Activated T-cell treated with anti-CD3 and anti-CD28 coated beads, Interleukin-2, amount 50 U/mL, for 72 hours (primary cell): ENCODE measurements around the gene L1CAM. TPM values are rescaled to one million over a fixed set of nuclear protein-coding genes. Genes with fewer than 3 reads are reported as not detected.

Experiments used
- ATAC-seq, 2 donors: fragments of 150-1000 bp; cut with Tn5 transposase; replicated peaks in 1 of 2; 2 replicates each; pipeline ENCODE4 v1.10.0; 2021; ENCODE audit warnings: moderate library complexity in 2 of 2, mild to moderate bottlenecking in 1 of 2
- DNase-seq, 2 donors: peaks; one replicate each; pipeline ENCODE4 v3.0.0; 2021 to 2022; ENCODE audit warnings: mixed read lengths in 1 of 2
- H3K27ac Mint-ChIP-seq: one replicate; pipeline ENCODE4 v1.8.0; 2022; ENCODE audit warnings: mild to moderate bottlenecking, moderate library complexity, mixed read lengths
- H3K27me3 Mint-ChIP-seq: one replicate; pipeline ENCODE4 v1.8.0; 2022; ENCODE audit warnings: low read depth, mixed read lengths
- H3K36me3 Mint-ChIP-seq, 2 donors: one replicate each; pipeline ENCODE4 v1.8.0; 2022; ENCODE audit warnings: mixed read lengths in 2 of 2, mild to moderate bottlenecking in 1 of 2; ENCODE audit not compliant: insufficient read depth in 2 of 2
- H3K4me1 Mint-ChIP-seq: one replicate; pipeline ENCODE4 v1.8.0; 2022; ENCODE audit warnings: low read depth, mixed read lengths
- H3K4me3 Mint-ChIP-seq, 2 donors: one replicate each; pipeline ENCODE4 v1.8.0; 2022; ENCODE audit warnings: mild to moderate bottlenecking in 2 of 2, mixed read lengths in 2 of 2, moderate library complexity in 2 of 2
- H3K9me3 Mint-ChIP-seq, 2 donors: one replicate each; pipeline ENCODE4 v1.8.0; 2022; ENCODE audit warnings: mixed read lengths in 2 of 2
- total RNA-seq, 2 donors: library from RNA; stranded (reverse); gene quantifications; one replicate each; pipeline ENCODE4 v1.2.3, GENCODE V29; 2022

L1CAM gene
- total RNA-seq, 2 donors from 2014 or later = 1.8 to 2.1 TPM

DNA sequence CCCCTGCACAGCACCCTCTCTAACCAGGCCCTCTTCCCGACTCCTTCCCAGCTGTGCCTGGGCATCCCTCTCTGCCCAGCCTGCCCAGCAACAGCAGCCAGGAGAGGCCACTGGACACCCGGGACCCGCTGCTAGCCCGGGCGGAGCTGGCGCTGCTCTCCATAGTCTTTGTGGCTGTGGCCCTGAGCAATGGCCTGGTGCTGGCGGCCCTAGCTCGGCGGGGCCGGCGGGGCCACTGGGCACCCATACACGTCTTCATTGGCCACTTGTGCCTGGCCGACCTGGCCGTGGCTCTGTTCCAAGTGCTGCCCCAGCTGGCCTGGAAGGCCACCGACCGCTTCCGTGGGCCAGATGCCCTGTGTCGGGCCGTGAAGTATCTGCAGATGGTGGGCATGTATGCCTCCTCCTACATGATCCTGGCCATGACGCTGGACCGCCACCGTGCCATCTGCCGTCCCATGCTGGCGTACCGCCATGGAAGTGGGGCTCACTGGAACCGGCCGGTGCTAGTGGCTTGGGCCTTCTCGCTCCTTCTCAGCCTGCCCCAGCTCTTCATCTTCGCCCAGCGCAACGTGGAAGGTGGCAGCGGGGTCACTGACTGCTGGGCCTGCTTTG lies 19.6 kb upstream of the L1CAM start:
- Mint-ChIP-seq H3K27me3 (peaks cover 19% of the 10 kb centered on the region), H3K4me3 (no peak overlapping the region), H3K27ac (no peak overlapping the region), H3K36me3 (no peaks in the 10 kb centered on the region), H3K9me3 (no peaks in the 10 kb centered on the region), H3K4me1 (peaks cover 37% of the 10 kb centered on the region)
- ATAC-seq (no peak), DNase-seq (no peak)

DNA sequence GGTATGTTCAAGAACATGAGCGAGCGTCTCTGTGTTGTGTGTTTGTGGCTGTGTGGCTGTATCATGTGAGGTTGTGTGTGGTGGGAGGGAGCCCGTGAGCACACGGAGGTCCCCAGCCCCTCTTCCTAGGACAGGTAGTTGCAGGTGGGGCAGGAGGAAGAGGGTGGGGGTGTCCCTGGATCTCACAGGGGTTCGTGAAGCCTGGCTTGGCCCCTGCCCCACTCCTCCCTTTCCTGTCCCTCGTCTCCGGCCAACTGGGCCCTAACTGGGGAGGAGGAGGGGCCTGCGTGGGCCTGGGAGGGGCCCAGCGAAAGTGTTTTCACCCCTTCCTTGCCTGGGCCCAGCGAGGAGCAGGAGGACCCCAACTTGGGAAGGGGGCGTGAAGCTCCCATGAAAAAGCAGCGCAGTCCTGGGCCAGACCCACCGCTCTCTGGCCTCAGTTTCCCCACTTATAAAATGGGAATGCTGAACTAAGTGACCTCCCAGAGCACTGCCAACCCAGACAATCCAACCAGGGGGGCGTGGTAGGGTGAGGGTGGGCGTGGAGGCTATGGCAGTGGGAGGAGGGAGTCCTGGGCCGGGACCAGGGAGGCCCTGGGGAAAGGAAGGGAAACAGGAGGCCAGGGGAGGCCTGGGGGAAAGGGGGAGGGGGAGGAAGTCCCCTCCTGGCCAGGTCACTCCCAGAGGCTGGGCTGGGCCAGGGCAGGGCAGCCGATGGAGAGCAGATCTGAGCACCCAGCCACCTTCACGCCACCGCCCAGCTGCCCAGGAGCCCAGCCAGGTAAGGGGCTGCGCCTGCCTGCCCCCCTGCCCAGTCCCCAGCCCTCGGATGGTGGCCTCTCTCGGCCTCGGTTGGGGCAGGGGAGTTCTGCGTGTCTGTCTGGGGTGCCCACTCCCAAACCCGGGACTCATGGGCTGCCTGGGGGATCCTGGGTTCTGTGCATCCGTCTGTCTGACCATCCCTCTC lies 18.3 kb upstream of the L1CAM start, which contains the start of gene AVPR2:
Gene AVPR2, plus strand, starts transcription at position 683 of the 967 bp plus-strand sequence. CDS start 473 bp downstream, outside the sequence.
- H3K27ac Mint-ChIP-seq = no peak within 1 kb of the TSS
- H3K4me3 Mint-ChIP-seq = no peak within 1 kb of the TSS
- no peak for DNase-seq
- H3K9me3 Mint-ChIP-seq = no peaks in the 10 kb centered on the region
- peak in 1 of 2 donors; percentile 6 for ATAC-seq
- H3K4me1 Mint-ChIP-seq = peaks cover 39% of the 10 kb centered on the region
- peaks cover 19% of the 10 kb centered on the region for H3K27me3 Mint-ChIP-seq
- no peaks in the 10 kb centered on the region for H3K36me3 Mint-ChIP-seq

DNA sequence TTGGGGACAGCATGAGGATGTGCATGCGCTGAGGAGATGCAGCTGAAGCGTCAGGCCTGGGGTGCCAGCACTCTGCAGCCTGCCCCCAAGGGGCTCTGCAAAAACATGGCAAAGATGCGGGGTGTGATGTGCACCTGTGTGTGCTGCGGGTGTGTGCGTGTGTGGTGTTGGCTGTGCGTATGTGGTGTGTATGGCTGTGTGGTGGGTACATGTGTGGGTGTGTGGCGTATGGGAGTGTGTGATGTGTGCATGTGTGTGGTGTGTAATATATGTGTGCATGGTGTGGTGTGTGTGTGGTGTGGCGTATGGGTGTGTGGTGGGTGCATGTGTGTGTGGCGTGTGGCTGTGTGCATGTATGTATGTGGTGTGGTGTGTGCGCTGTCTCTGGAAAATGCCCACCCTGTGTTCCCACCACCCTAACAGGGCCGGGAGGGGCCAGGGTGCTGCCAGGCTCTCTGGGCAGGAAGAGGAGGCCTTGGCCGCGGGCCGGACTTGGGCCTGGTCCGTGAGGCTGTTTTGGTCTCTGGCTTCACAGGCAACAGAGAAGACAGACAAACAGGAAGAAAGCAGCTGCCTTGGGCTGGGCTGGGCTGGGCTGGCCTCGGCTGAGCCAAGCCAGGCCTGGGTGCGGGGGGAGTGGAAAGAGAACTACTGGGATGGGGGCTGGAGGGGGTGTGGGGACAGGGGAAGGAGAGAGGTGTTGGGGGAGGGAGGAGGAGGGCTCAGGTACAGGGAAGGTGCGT lies 17.4 kb upstream of the L1CAM start:
- Mint-ChIP-seq H3K9me3 (peaks cover 0 to under 1% of the 10 kb centered on the region in 2 donors), H3K36me3 (no peaks in the 10 kb centered on the region), H3K4me3 (peak overlapping the region in 1 of 2 donors; percentile 17), H3K27me3 (peaks cover 22% of the 10 kb centered on the region), H3K4me1 (peaks cover 39% of the 10 kb centered on the region), H3K27ac (no peak overlapping the region)
- DNase-seq (no peak), ATAC-seq (peak in 1 of 2 donors; percentile 12)

DNA sequence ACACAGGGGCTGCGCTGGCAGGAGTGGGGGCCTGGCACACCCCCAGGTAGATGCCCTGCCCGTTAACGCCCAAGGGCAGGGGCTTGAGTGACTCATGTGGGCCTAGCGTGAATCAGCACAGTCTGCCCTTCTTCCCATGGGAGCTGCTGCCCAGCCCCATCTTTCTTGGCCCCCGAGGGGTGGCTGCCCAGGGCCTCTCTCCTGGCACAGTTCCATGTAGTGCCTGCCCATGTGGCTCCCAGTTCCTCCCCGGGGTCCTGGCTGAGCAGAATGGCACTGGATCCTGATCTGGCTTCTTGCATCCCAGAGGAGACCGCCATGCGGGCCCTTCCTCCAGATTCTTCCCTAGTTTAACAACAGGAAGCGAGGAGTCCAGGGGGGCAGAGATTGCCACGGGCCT lies 16.4 kb upstream of the L1CAM start:
- Mint-ChIP-seq H3K4me3 (no peak overlapping the region), H3K9me3 (peaks cover 0 to 1% of the 10 kb centered on the region in 2 donors), H3K36me3 (no peaks in the 10 kb centered on the region), H3K4me1 (peaks cover 39% of the 10 kb centered on the region), H3K27ac (no peak overlapping the region), H3K27me3 (peaks cover 29% of the 10 kb centered on the region)
- ATAC-seq (no peak), DNase-seq (no peak)

DNA sequence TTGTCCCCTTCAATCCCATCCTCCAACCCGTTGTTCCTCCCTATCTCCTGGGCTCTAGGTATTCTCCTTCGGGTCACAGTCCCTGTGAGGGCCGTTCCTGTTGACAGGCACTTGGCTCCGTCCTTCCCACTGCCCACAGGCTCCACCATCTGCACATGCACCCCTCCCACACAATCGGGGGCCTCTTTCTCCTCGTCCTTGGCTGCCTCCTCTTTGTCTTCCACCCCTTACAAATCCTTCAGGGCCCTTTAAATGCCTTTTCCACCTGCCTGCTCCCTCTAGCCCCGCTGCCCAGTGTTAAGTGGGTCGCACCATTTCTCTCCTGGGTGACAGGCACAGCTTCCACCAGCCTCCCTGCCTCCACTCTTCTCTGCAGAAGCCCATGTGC lies 15.8 kb upstream of the L1CAM start:
- peaks cover 0 to 1% of the 10 kb centered on the region in 2 donors for H3K9me3 Mint-ChIP-seq
- DNase-seq = no peak
- H3K4me3 Mint-ChIP-seq = peak overlapping the region; percentile 64 to 66
- H3K27ac Mint-ChIP-seq = peak overlapping the region; percentile 77
- no peaks in the 10 kb centered on the region for H3K36me3 Mint-ChIP-seq
- ATAC-seq = no peak
- H3K27me3 Mint-ChIP-seq = peaks cover 30% of the 10 kb centered on the region
- peaks cover 40% of the 10 kb centered on the region for H3K4me1 Mint-ChIP-seq

DNA sequence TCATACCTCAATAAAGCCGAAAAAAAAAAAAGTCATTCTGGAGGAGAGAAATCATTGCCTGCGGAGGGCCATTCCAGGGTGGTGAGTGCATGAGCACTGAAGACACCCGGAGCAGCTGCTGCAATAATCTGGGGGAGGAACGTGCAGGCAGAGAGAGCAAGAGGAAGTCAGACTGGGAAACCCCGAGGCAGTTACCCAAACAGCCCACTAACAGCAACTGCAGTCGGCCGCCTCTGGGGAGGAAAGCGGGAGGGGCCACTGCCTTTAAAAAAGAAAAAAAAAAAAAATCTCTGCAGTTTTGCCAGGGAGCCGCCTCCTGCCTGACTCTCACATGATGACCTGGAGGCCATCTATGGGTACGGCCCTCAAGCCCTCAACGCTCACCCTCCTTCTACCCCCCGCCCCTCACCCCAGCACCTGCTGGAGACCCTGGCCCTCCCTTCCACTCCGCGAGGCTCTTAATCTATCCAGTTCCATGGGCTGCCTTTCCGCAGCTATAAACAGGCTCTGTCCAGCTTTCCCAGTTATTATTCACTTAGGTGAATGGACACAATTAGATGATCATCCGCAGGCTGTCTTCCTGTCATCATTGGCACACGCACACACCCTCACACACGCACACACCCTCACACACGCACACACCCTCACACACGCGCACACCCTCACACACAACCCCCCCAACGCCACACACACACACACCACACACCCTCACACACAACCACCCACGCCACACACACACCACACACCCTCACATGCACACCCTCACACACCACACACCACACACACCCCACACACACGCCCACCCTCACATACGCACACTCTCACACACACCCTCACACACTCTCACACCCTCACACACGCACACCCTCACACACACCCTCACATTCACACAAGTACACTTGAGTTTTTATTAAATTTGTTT lies 15.1 kb upstream of the L1CAM start:
- Mint-ChIP-seq H3K27me3 (peaks cover 36% of the 10 kb centered on the region), H3K36me3 (no peaks in the 10 kb centered on the region), H3K4me3 (peak overlapping the region; percentile 66 to 85), H3K9me3 (peaks cover 0 to 1% of the 10 kb centered on the region in 2 donors), H3K4me1 (peaks cover 44% of the 10 kb centered on the region), H3K27ac (peak overlapping the region; percentile 77)
- ATAC-seq (peak; percentile 77 to 86), DNase-seq (peak; percentile 65 to 66)

DNA sequence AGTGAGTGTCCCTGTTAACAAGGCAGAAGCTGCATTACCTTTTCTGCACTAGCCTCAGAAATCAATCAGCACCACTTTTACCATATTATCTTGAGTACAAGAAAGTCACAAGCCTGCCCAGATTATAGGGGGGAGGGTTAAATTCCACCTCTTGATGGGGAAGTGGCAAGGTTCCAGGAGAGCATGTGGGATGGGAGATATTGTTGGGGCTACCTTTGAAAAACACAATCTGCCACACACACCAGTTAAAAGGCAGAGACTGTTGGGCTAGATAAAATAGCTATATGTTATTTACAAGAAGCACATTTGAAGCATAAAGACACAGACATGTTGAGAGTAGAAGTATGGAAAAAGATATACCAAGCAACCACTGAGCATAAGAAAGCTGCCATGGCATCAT lies 11.9 kb upstream of the L1CAM start:
- no peak overlapping the region for H3K4me3 Mint-ChIP-seq
- peaks cover 40% of the 10 kb centered on the region for H3K27me3 Mint-ChIP-seq
- no peaks in the 10 kb centered on the region for H3K36me3 Mint-ChIP-seq
- H3K9me3 Mint-ChIP-seq = peaks cover 0 to 1% of the 10 kb centered on the region in 2 donors
- H3K27ac Mint-ChIP-seq = no peak overlapping the region
- H3K4me1 Mint-ChIP-seq = peaks cover 28% of the 10 kb centered on the region
- no peak for ATAC-seq
- DNase-seq = no peak

DNA sequence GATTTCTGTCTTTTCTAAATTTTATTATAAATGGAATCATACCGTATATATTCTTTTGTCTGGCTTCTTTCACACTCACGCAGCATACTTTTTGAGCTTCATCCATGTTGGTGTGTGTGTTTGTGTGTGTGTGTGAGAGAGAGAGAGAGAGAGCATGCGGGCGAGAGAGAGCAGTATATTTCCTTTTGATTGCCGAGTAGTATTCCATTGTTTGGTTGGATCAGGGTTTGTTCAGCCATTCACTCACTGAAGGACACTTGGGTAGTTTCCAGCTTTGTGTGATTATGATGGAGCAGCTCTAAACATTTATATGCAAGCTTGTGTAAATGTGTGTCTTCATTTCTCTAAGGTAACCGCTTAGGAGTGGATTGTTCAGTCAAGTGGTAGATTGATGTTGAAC lies 3.1 kb upstream of the L1CAM start:
- H3K36me3 Mint-ChIP-seq = no peaks in the 10 kb centered on the region
- DNase-seq (no peak), ATAC-seq (no peak)
- H3K4me1 Mint-ChIP-seq = peaks cover 4% of the 10 kb centered on the region
- H3K27me3 Mint-ChIP-seq = peaks cover 53% of the 10 kb centered on the region
- H3K27ac Mint-ChIP-seq = no peak overlapping the region
- H3K9me3 Mint-ChIP-seq = no peaks in the 10 kb centered on the region
- no peak overlapping the region for H3K4me3 Mint-ChIP-seq

DNA sequence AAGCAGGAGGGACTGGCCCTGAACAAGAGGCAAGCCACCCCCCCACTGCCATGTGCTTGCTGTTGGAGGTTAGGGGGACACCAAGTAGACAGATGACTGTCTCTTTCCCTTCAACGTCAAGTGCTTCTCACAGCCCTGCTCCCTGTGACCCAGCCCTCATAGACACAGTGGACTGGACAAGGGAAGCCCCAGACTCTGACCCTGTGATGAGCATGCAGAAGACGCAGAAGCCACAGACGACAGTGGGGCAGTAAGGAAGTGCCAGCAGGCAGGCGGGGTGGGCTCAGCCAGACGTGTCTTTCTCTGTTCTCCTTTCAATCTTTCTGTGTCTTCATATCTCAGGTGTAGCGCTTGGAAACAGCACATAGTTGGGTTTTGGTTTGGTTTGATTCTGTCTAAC lies 2.4 kb upstream of the L1CAM start:
- Mint-ChIP-seq H3K4me1 (peaks cover 4% of the 10 kb centered on the region), H3K36me3 (no peaks in the 10 kb centered on the region), H3K4me3 (no peak overlapping the region), H3K27ac (no peak overlapping the region), H3K9me3 (no peaks in the 10 kb centered on the region), H3K27me3 (peaks cover 47% of the 10 kb centered on the region)
- ATAC-seq (no peak), DNase-seq (no peak)

DNA sequence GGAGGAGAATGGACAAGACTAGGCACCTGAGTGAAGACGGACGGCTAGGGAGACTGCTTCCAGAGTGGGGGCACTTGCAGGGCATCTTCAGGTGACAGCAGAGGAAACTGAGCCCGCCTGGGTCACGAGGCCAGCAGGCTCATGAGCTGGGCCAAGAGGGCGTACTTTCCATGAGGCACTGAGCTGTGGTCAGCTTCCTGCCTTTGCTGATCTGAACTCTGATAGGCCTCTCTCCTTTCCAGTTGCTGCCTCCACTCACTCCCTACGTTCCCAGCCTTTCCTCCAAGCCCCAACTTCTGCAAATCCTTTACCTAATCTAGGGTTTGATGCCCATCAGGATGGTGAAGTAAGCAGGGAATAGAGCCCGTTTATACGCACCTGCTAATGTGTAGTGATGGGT lies 1.4 kb upstream of the L1CAM start:
- H3K27me3 Mint-ChIP-seq = peaks cover 40% of the 10 kb centered on the region
- no peak overlapping the region for H3K27ac Mint-ChIP-seq
- H3K9me3 Mint-ChIP-seq = no peaks in the 10 kb centered on the region
- no peak overlapping the region for H3K4me3 Mint-ChIP-seq
- DNase-seq (no peak), ATAC-seq (no peak)
- peaks cover 4% of the 10 kb centered on the region for H3K4me1 Mint-ChIP-seq
- no peaks in the 10 kb centered on the region for H3K36me3 Mint-ChIP-seq

DNA sequence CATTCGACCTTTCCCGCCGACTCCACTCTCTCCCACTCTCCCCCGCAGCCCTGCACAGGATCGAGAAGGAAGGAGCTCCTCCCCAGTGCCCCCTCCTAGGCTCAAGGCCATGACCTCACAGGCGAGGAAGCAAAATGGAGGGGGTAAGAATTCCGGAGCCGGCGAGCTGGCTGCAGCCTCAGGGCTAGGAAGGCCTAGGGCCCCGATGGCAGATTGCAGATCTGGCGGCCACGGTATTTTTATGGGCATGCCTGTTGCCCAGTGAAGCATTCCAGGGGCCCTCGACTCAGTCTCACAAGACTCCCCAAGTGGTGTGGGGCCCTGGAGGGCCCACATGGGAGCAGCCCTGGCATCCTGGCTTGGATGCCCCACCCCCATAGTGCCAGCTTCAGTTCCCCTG lies 942 bp upstream of the L1CAM start:
- H3K4me3 Mint-ChIP-seq = peak overlapping the region in 1 of 2 donors; percentile 47
- H3K9me3 Mint-ChIP-seq = no peaks in the 10 kb centered on the region
- DNase-seq (no peak), ATAC-seq (no peak)
- H3K36me3 Mint-ChIP-seq = no peaks in the 10 kb centered on the region
- H3K4me1 Mint-ChIP-seq = peaks cover 4% of the 10 kb centered on the region
- H3K27ac Mint-ChIP-seq = no peak overlapping the region
- H3K27me3 Mint-ChIP-seq = peaks cover 36% of the 10 kb centered on the region

DNA sequence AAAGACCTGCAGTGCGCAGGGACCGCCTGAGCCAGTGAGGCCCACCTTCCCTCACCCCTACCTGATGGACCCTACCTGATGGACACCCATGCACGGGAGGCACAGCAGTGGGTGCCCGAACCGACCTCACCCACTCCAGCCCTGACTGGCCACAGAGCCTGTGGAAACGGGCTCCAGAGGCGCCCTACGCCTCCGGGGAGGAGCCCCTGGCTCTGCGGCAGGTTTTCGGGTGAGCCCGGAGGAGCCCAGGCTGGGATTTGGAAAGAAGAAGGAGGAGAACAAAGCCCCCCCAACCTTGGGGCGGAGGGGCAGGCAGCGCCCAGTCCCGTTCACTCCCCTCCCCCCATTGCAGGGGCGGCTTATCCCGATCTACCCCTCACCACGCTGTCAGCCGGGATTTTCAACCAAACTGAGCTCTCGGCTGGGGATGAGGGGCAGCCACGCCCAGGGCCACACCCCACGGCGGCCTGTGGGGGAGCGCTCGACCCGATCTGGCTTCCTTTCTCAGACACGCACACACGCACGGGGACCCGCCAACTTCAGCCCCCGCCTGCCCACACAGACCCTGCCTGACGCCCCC lies 675 bp downstream of the L1CAM start:
- Mint-ChIP-seq H3K36me3 (no peaks in the 10 kb centered on the region), H3K27ac (no peak overlapping the region), H3K4me3 (peak overlapping the region; percentile 50 to 61), H3K9me3 (no peaks in the 10 kb centered on the region), H3K27me3 (peaks cover 34% of the 10 kb centered on the region), H3K4me1 (peaks cover 4% of the 10 kb centered on the region)
- DNase-seq (no peak), ATAC-seq (peak; percentile 48 to 55)
